K562 (cell line): ENCODE data around the gene WDR88. TPM values are rescaled to one million over a fixed set of nuclear protein-coding genes. Genes with fewer than 3 reads are reported as not detected.
A peak's percentile ranks its signal among the peaks of the same experiment; 100 is the strongest.

Experiments used
- ATAC-seq: fragments of 200-7000 bp; cut with Tn5 transposase; 3 replicates; pipeline ENCODE4 v1.9.1; 2020; ENCODE audit warnings: moderate library complexity
- BruUV-seq: library from RNA; stranded (reverse); fragments of 400-500 nt; replicated peaks from 2 replicates; lab custom pipeline; 2021; lab: Mats Ljungman, UMichigan
- CTCF ChIA-PET: fragments of 300-600 bp; formaldehyde crosslinking; extraction: SDS; loops from one replicate; lab custom pipeline; 2021; ENCODE audit warnings: low intra/inter-chr PET ratio; lab: Yijun Ruan, JAX
- POLR2A ChIA-PET: fragments of 300-600, 350-650 bp; sonication (Branson Sonifier 250); formaldehyde crosslinking; extraction: SDS; loops from one replicate; lab custom pipeline; 2021; ENCODE audit warnings: antibody characterized with exemption, inconsistent platforms; lab: Yijun Ruan, JAX
- DNase-seq, 4 experiments: peaks; one replicate each; pipeline versions ENCODE4 v3.0.0 to v3.0.0-alpha.2; 2011 to 2018; ENCODE audit warnings: low spot score in 3 of 4, mixed read lengths in 3 of 4; ENCODE audit errors: extremely low read depth in 1 of 4
- FAIRE-seq: peaks from 2 replicates; lab custom pipeline; 2011; peaks lifted over from hg19 to GRCh38; lab: Jason Lieb, UNC
- H2AFZ ChIP-seq: 2 replicates; pipeline ENCODE4 v1.6.0; 2011; ENCODE audit warnings: low read depth, low read length, control low read depth, inconsistent platforms
- H3K27ac ChIP-seq: fragments of 200-600 bp; 3 replicates; pipeline ENCODE4 v1.8.0; 2011; ENCODE audit warnings: low read depth, mild to moderate bottlenecking, control low read depth, inconsistent platforms, low read length, moderate library complexity, mixed read lengths; ENCODE audit errors: extremely low read depth
- H3K27me3 ChIP-seq, 2 experiments: fragments of 300-600 bp in 1 of 2; 2 replicates in 1 of 2; 3 replicates in 1 of 2; pipeline versions ENCODE4 v1.6.0 to v1.8.0; 2011; ENCODE audit warnings: inconsistent platforms in 2 of 2, low read length in 2 of 2, mild to moderate bottlenecking in 1 of 2, mixed read lengths in 1 of 2, moderate library complexity in 1 of 2; ENCODE audit not compliant: control insufficient read depth in 2 of 2, insufficient read depth in 2 of 2
- H3K36me3 ChIP-seq: fragments of 300-600 bp; 3 replicates; pipeline ENCODE4 v1.8.0; 2011; ENCODE audit warnings: mild to moderate bottlenecking, low read length, inconsistent platforms; ENCODE audit not compliant: control insufficient read depth, insufficient read depth
- H3K4me1 ChIP-seq, 2 experiments: fragments of 200-600 bp in 1 of 2; replicated peaks in 1 of 2; 2 replicates in 1 of 2; 3 replicates in 1 of 2; pipeline versions ENCODE4 v1.5.1 to v1.8.0; 2011; ENCODE audit warnings: inconsistent platforms in 2 of 2, low read length in 2 of 2, mild to moderate bottlenecking in 1 of 2, mixed read lengths in 1 of 2, moderate library complexity in 1 of 2; ENCODE audit not compliant: control insufficient read depth in 2 of 2, insufficient read depth in 2 of 2
- H3K4me2 ChIP-seq: 2 replicates; pipeline ENCODE4 v1.6.1; 2011; ENCODE audit warnings: low read length, control low read depth, inconsistent platforms, mixed read lengths; ENCODE audit not compliant: insufficient read depth
- H3K4me3 ChIP-seq: fragments of 200-600 bp; sonication (generic), shearing (Covaris generic); 2 replicates; pipeline ENCODE4 v1.5.1; 2016; ENCODE audit warnings: control low read depth, inconsistent platforms
- H3K79me2 ChIP-seq: fragments of 200-600 bp; 3 replicates; pipeline ENCODE4 v1.8.0; 2011; ENCODE audit warnings: low read length, inconsistent platforms; ENCODE audit not compliant: control insufficient read depth, insufficient read depth
- H3K9ac ChIP-seq, 2 experiments: 2 replicates each; pipeline versions ENCODE4 v1.6.0 to v1.6.1; 2011; ENCODE audit warnings: low read depth in 2 of 2, low read length in 2 of 2, control low read depth in 1 of 2, inconsistent platforms in 1 of 2, mild to moderate bottlenecking in 1 of 2, mixed read lengths in 1 of 2; ENCODE audit not compliant: insufficient read depth in 1 of 2
- H3K9me1 ChIP-seq: one replicate; pipeline ENCODE4 v1.6.0; 2011; ENCODE audit warnings: inconsistent platforms, mild to moderate bottlenecking, low read length, moderate library complexity; ENCODE audit not compliant: control insufficient read depth, insufficient read depth
- H3K9me3 ChIP-seq: replicated peaks from 2 replicates; pipeline ENCODE4 v1.5.1; 2011; ENCODE audit warnings: low read depth, low read length, inconsistent platforms; ENCODE audit not compliant: control insufficient read depth, insufficient read depth
- H4K20me1 ChIP-seq: replicated peaks from 2 replicates; pipeline ENCODE4 v1.6.1; 2011; ENCODE audit warnings: low read length, inconsistent platforms, mixed read lengths; ENCODE audit not compliant: control insufficient read depth, insufficient read depth
- ADNP ChIP-seq: fragments of 200-800 bp; sonication (Bioruptor generic); IDR thresholded peaks from 2 replicates; pipeline ENCODE4 v1.6.1; 2016; ENCODE audit warnings: missing genetic modification characterization, missing compliant biosample characterization
- HDAC1 ChIP-seq, 2 experiments: fragments of 450-650 bp; IDR thresholded peaks; 2 replicates each; pipeline ENCODE4 v1.6.1; 2016 to 2017; ENCODE audit warnings: inconsistent platforms in 1 of 2, mild to moderate bottlenecking in 1 of 2, moderate library complexity in 1 of 2
- HDGF ChIP-seq: fragments of 450-650 bp; IDR thresholded peaks from 2 replicates; pipeline ENCODE4 v1.6.1; 2016
- HMGN3 ChIP-seq: IDR thresholded peaks from 2 replicates; pipeline ENCODE4 v1.6.1; 2011; ENCODE audit warnings: borderline replicate concordance, low read depth, mild to moderate bottlenecking, mixed read lengths, low read length; ENCODE audit not compliant: insufficient read length; ENCODE audit errors: extremely low read depth
- MBD2 ChIP-seq: sonication (generic); IDR thresholded peaks from 2 replicates; pipeline ENCODE4 v1.6.1; 2016; ENCODE audit warnings: low read depth, borderline replicate concordance
- NBN ChIP-seq: fragments of 450-650 bp; IDR thresholded peaks from 2 replicates; pipeline ENCODE4 v1.6.1; 2016; ENCODE audit warnings: low read depth, mild to moderate bottlenecking
- RBM25 ChIP-seq: fragments of 200-400 bp; formaldehyde crosslinking; IDR thresholded peaks from 2 replicates; pipeline ENCODE4 v1.6.1; 2018; ENCODE audit warnings: low read length, low read depth, moderate library complexity; ENCODE audit not compliant: severe bottlenecking
- SMAD1 ChIP-seq: fragments of 150-350 bp; IDR thresholded peaks from 2 replicates; pipeline ENCODE4 v1.6.1; 2014; ENCODE audit warnings: low read length, low read depth; ENCODE audit not compliant: partially characterized antibody
- THRB ChIP-seq: fragments of 450-650 bp; formaldehyde crosslinking; conservative IDR thresholded peaks from 2 replicates; pipeline ENCODE4 v1.4.0; 2022; ENCODE audit warnings: mild to moderate bottlenecking, missing genetic modification characterization
- ZNF23 ChIP-seq: fragments of 250-450 bp; sonication (Bioruptor Pico); IDR thresholded peaks from 2 replicates; pipeline ENCODE4 v1.4.0; 2020; ENCODE audit warnings: mild to moderate bottlenecking
- ZNF77 ChIP-seq: fragments of 250-450 bp; sonication (Bioruptor Pico); IDR thresholded peaks from 2 replicates; pipeline ENCODE4 v1.5.0; 2020
- WGBS: fragments of 100-300 bp; shearing (Covaris generic); methylation state at CpG from one replicate; pipeline ENCODE4 v1.1.6; 2016; ENCODE audit warnings: low coverage, mixed read lengths; ENCODE audit not compliant: insufficient coverage; ENCODE audit errors: missing lambda C conversion rate; 5-methylcytosine and 5-hydroxymethylcytosine counted together
- in situ Hi-C: fragments of 300-500 bp; cut with MboI; formaldehyde crosslinking; loops from 4 replicates; pipeline ENCODE4 v1.15.0; 2018; ENCODE audit warnings: inconsistent platforms, mixed read lengths
- intact Hi-C: fragments of 100-400 bp; cut with micrococcal nuclease; formaldehyde crosslinking; loops from 2 replicates; pipeline ENCODE4 v1.14.2; 2022
- polyA plus RNA-seq, 8 experiments: library from polyadenylated mRNA; depleted of rRNA in 4 of 8; stranded (reverse) in 5 of 8; unstranded in 3 of 8; fragments of >200 nt; fragmentation: Nextera tagmentation in 2 of 8; fragmentation: Illumina TruSeq in 1 of 8; extraction: Ambion mirVana in 2 of 8; extraction: Trizol in 1 of 8; gene quantifications; 2 replicates each; pipeline versions ENCODE4 v1.2.1 to v1.2.3, GENCODE V29; 2011 to 2014; ENCODE audit warnings: inconsistent platforms in 1 of 8, missing spikeins in 1 of 8
- total RNA-seq, 7 experiments: library from RNA; depleted of rRNA in 6 of 7; stranded (reverse); fragments of >200 nt in 6 of 7; fragmentation: Illumina TruSeq in 2 of 7; extraction: Trizol in 2 of 7; gene quantifications; 2 replicates each; pipeline versions ENCODE4 v1.2.1 to v1.2.3, GENCODE V29; 2011 to 2021; ENCODE audit warnings: low replicate concordance in 1 of 7

The WDR88 gene
- total and polyA plus RNA-seq, 9 of the 15 experiments (the other 6 are each of a cell fraction or from before 2014, with no cell fraction given), result 0.03 to 0.04 TPM; not detected in 7

- no peak overlapping the region for H3K9ac ChIP-seq
- no peak overlapping the region for H2AFZ ChIP-seq
- no peak for FAIRE-seq
- peaks cover 0 to 37% of the 10 kb centered on the region in 2 experiments; a peak in 4 of 5 replicates for H3K27me3 ChIP-seq
- BruUV-seq, result no TSS peak
- ATAC-seq, result no peak
- no peaks in the 10 kb centered on the region for H3K79me2 ChIP-seq
- no peak for TF ChIP-seq NBN
- peak; percentile 30 for TF ChIP-seq RBM25
- H3K4me3 ChIP-seq, result no peak overlapping the region
- no peak for DNase-seq
- no peaks in the 10 kb centered on the region for H3K9me3 ChIP-seq
- H3K36me3 ChIP-seq, result no peaks in the 10 kb centered on the region
- intact Hi-C loops (no loop called here), in situ Hi-C loops (no loop called here)
- no peaks in the 10 kb centered on the region for H3K9me1 ChIP-seq
- 3% methylated on average over 9 of the region's 10 CpGs for WGBS
- ChIA-PET CTCF (no interaction called here), POLR2A (interaction anchor here (0.6 to 1.4 kb wide), 3 partner anchors 12 to 995 kb away, joined by 3 read pairs; no protein-coding TSS in a partner anchor)
- no peak overlapping the region for H3K27ac ChIP-seq
- peaks cover 1% of the 10 kb centered on the region; the same call in 1 of the 2 replicates for H4K20me1 ChIP-seq
- no peak overlapping the region for H3K4me2 ChIP-seq
- no peaks in the 10 kb centered on the region; a peak in 2 of 5 replicates for H3K4me1 ChIP-seq
Observed at GRCh38 chr19:33196446-33197193, 64.7 kb downstream of the WDR88 start.

- H4K20me1 ChIP-seq, result peaks cover 4% of the 10 kb centered on the region; the same call in 1 of the 2 replicates
- no peaks in the 10 kb centered on the region for H3K79me2 ChIP-seq
- no peaks in the 10 kb centered on the region for H3K36me3 ChIP-seq
- no peak overlapping the region for H3K9ac ChIP-seq
- intact Hi-C loops (no loop called here), in situ Hi-C loops (no loop called here)
- WGBS, result 4% methylated on average over 11 of the region's 11 CpGs
- H3K4me1 ChIP-seq, result no peaks in the 10 kb centered on the region; a peak in 2 of 5 replicates
- BruUV-seq, result no TSS peak
- H3K27ac ChIP-seq, result no peak overlapping the region
- no peaks in the 10 kb centered on the region for H3K9me3 ChIP-seq
- POLR2A ChIA-PET, result interaction anchor here (1.4 kb wide), 1 partner anchor 86 kb away, joined by 3 read pairs; no protein-coding TSS in a partner anchor
- H3K9me1 ChIP-seq, result no peaks in the 10 kb centered on the region
- no peak for FAIRE-seq
- H3K4me3 ChIP-seq, result no peak overlapping the region
- H2AFZ ChIP-seq, result no peak overlapping the region
- peak; percentile 66 for ATAC-seq
- H3K27me3 ChIP-seq, result peaks cover 0 to 45% of the 10 kb centered on the region in 2 experiments; a peak in 4 of 5 replicates
- CTCF ChIA-PET, result interaction anchor here (0.6 kb wide), 1 partner anchor 31 kb away, joined by 3 read pairs; no protein-coding TSS in a partner anchor
- no peak overlapping the region for H3K4me2 ChIP-seq
- no peak for DNase-seq
- TF ChIP-seq HDGF, result no peak
- TF ChIP-seq ZNF77 (CRISPR knock-in tag), result no peak
- no peak for TF ChIP-seq NBN
- TF ChIP-seq ZNF23 (CRISPR knock-in tag), result no peak
- no peak for TF ChIP-seq THRB
- TF ChIP-seq SMAD1, result no peak
- TF ChIP-seq MBD2, result no peak
- TF ChIP-seq HDAC1 (IDR thresholded peaks at IDR 0.05), result no peak
- no peak for TF ChIP-seq ADNP (tag)
- TF ChIP-seq HMGN3, result no peak
Observed at GRCh38 chr19:33197591-33198000, 65.7 kb downstream of the WDR88 start.
